ENCODE data around the gene RPL37. TPM values are rescaled to one million over a fixed set of nuclear protein-coding genes. Genes with fewer than 3 reads are reported as not detected.
"Not testable (repeated sequence)": the region's sequence is repeated elsewhere in the genome, so short reads cannot be mapped to it uniquely, and the experiment has no call there.

RPL37 gene
- total and polyA plus RNA-seq, 7 experiments from 2014 or later, result 1,642 to 2,827 (median 2,710) TPM

- CTCF ChIA-PET, result interaction anchor here (0.7 to 1.1 kb wide), 2 partner anchors 11 to 17 kb away, joined by 3 read pairs; no protein-coding TSS in a partner anchor
- H3K4me1 ChIP-seq (ENCODE audit: control insufficient read depth in 2 of 2, insufficient read depth in 2 of 2, low read length in 2 of 2), result peaks cover 7 to 15% of the 10 kb centered on the region in 2 donors
- POLR2A ChIA-PET, result interaction anchor here (1.1 kb wide), 1 partner anchor 12 kb away, joined by 6 read pairs; no protein-coding TSS in a partner anchor
- Mint-ChIP-seq H3K27ac (peak overlapping the region in 2 of 9 donors; percentile 14), H3K4me1 (peaks cover 25 to 88% (median 80%) of the 10 kb centered on the region in 7 donors), H3K36me3 (peaks cover 0 to 40% (median 24%) of the 10 kb centered on the region in 5 donors), H3K4me3 (peak overlapping the region in 2 of 10 donors; percentile 2 to 4), H3K9me3 (peaks cover 0 to 10% (median 4%) of the 10 kb centered on the region in 11 donors), H3K27me3 (no peaks in the 10 kb centered on the region)
- no peaks in the 10 kb centered on the region for H3K36me3 ChIP-seq (ENCODE audit: control insufficient read depth in 2 of 3, insufficient read depth in 3 of 3, low read length in 3 of 3)
- no peak overlapping the region for H3K4me3 ChIP-seq (ENCODE audit: low read length)
- no peaks in the 10 kb centered on the region for H3K9me3 ChIP-seq (ENCODE audit: control insufficient read depth in 2 of 3, low read length in 3 of 3)
- no peak overlapping the region for H3K27ac ChIP-seq (ENCODE audit: low read depth, low read length)
- H3K27me3 ChIP-seq (ENCODE audit: control insufficient read depth in 2 of 2, insufficient read depth in 2 of 2, low read length in 2 of 2), result no peaks in the 10 kb centered on the region
- ATAC-seq, result no peak
- intact Hi-C loops (cut with micrococcal nuclease), result no loop called here
- no peak for DNase-seq
Measured at GRCh38 chr5:40787986-40788385, 47.0 kb downstream of the RPL37 start.

- H3K27me3 Mint-ChIP-seq; intact Hi-C loops (cut with micrococcal nuclease); H3K9me3 Mint-ChIP-seq; ATAC-seq; H3K36me3 ChIP-seq (ENCODE audit: control insufficient read depth in 2 of 3, insufficient read depth in 3 of 3, low read length in 3 of 3); POLR2A ChIA-PET; DNase-seq; H3K27me3 ChIP-seq (ENCODE audit: control insufficient read depth in 2 of 2, insufficient read depth in 2 of 2, low read length in 2 of 2); H3K27ac ChIP-seq (ENCODE audit: low read depth, low read length); H3K9me3 ChIP-seq (ENCODE audit: control insufficient read depth in 2 of 3, low read length in 3 of 3); H3K4me3 ChIP-seq (ENCODE audit: low read length): not testable (repeated sequence)
- peak overlapping the region in 1 of 10 donors; percentile 27 for H3K4me3 Mint-ChIP-seq
- peaks cover 24 to 91% (median 86%) of the 10 kb centered on the region in 7 donors for H3K4me1 Mint-ChIP-seq
- CTCF ChIA-PET, result interaction anchor here (0.7 kb wide), 1 partner anchor 22 kb away, joined by 3 read pairs; no protein-coding TSS in a partner anchor
- H3K36me3 Mint-ChIP-seq, result peaks cover 0 to 40% (median 24%) of the 10 kb centered on the region in 5 donors
- peak overlapping the region in 1 of 9 donors; percentile 58 for H3K27ac Mint-ChIP-seq
- H3K4me1 ChIP-seq (ENCODE audit: control insufficient read depth in 2 of 2, insufficient read depth in 2 of 2, low read length in 2 of 2), result peaks cover 7 to 12% of the 10 kb centered on the region in 2 donors
Measured at GRCh38 chr5:40786664-40787063, 48.4 kb downstream of the RPL37 start.

DNA sequence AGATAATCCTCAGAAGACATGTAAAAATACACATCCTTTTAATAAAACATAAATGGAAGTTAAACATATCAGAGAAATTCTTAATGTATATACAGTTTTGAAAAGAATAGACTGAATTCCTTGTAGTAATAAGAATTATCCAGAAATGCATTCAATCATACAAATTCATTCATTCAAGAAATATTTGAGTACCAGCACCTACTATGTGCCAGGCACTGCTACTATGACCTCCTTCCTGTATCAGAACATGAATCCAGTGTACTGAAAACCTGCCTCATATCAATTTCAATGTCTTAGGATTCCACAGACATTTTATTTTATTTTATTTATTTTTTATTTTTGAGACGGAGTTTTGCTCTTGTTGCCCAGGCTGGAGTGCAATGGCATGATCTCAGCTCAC, 50.1 kb downstream of the RPL37 start:
- H3K27me3 Mint-ChIP-seq, result no peaks in the 10 kb centered on the region
- no peak overlapping the region for H3K4me3 Mint-ChIP-seq
- peaks cover 0 to 10% (median 4%) of the 10 kb centered on the region in 11 donors for H3K9me3 Mint-ChIP-seq
- no peaks in the 10 kb centered on the region for H3K36me3 ChIP-seq (ENCODE audit: control insufficient read depth in 2 of 3, insufficient read depth in 3 of 3, low read length in 3 of 3)
- H3K4me3 ChIP-seq (ENCODE audit: low read length), result no peak overlapping the region
- H3K27ac ChIP-seq (ENCODE audit: low read depth, low read length), result no peak overlapping the region
- ChIA-PET CTCF (interaction anchor here (0.6 kb wide), 1 partner anchor 62 kb away, joined by 3 read pairs; no protein-coding TSS in a partner anchor), POLR2A (no interaction called here)
- ATAC-seq (no peak), DNase-seq (no peak)
- H3K36me3 Mint-ChIP-seq, result peaks cover 0 to 35% (median 21%) of the 10 kb centered on the region in 5 donors
- H3K27me3 ChIP-seq (ENCODE audit: control insufficient read depth in 2 of 2, insufficient read depth in 2 of 2, low read length in 2 of 2), result no peaks in the 10 kb centered on the region
- peaks cover 21 to 91% (median 85%) of the 10 kb centered on the region in 7 donors for H3K4me1 Mint-ChIP-seq
- no peaks in the 10 kb centered on the region for H3K9me3 ChIP-seq (ENCODE audit: control insufficient read depth in 2 of 3, low read length in 3 of 3)
- peaks cover 10% of the 10 kb centered on the region in 2 donors for H3K4me1 ChIP-seq (ENCODE audit: control insufficient read depth in 2 of 2, insufficient read depth in 2 of 2, low read length in 2 of 2)
- H3K27ac Mint-ChIP-seq, result peak overlapping the region in 1 of 9 donors; percentile 66
- intact Hi-C loops (cut with micrococcal nuclease), result no loop called here

GRCh38 chr5:40784027-40784653, 50.9 kb downstream of the RPL37 start:
- ATAC-seq (no peak), DNase-seq (no peak)
- CTCF ChIA-PET, result no interaction called here
- Mint-ChIP-seq H3K4me1 (peaks cover 18 to 91% (median 86%) of the 10 kb centered on the region in 7 donors), H3K36me3 (peaks cover 0 to 30% (median 21%) of the 10 kb centered on the region in 5 donors), H3K4me3 (peak overlapping the region in 2 of 10 donors; percentile 21 to 25), H3K27ac (peak overlapping the region in 4 of 9 donors; percentile 34 to 66 (median 52)), H3K9me3 (peaks cover 0 to 10% (median 4%) of the 10 kb centered on the region in 11 donors), H3K27me3 (no peaks in the 10 kb centered on the region)
- Histone ChIP-seq H3K36me3 (ENCODE audit: control insufficient read depth in 2 of 3, insufficient read depth in 3 of 3, low read length in 3 of 3) (no peaks in the 10 kb centered on the region), H3K27me3 (ENCODE audit: control insufficient read depth in 2 of 2, insufficient read depth in 2 of 2, low read length in 2 of 2) (no peaks in the 10 kb centered on the region), H3K4me1 (ENCODE audit: control insufficient read depth in 2 of 2, insufficient read depth in 2 of 2, low read length in 2 of 2) (peaks cover 10% of the 10 kb centered on the region in 2 donors), H3K27ac (ENCODE audit: low read depth, low read length) (no peak overlapping the region), H3K4me3 (ENCODE audit: low read length) (no peak overlapping the region), H3K9me3 (ENCODE audit: control insufficient read depth in 2 of 3, low read length in 3 of 3) (no peaks in the 10 kb centered on the region)
- intact Hi-C loops (cut with micrococcal nuclease), result no loop called here
- POLR2A ChIA-PET, result no interaction called here

- ChIA-PET CTCF (interaction anchor here (0.9 kb wide), 1 partner anchor 50 kb away, joined by 3 read pairs; no protein-coding TSS in a partner anchor), POLR2A (no interaction called here)
- H3K27me3 Mint-ChIP-seq, result no peaks in the 10 kb centered on the region
- H3K27ac ChIP-seq (ENCODE audit: low read depth, low read length), result no peak overlapping the region
- H3K36me3 ChIP-seq (ENCODE audit: control insufficient read depth in 2 of 3, insufficient read depth in 3 of 3, low read length in 3 of 3), result no peaks in the 10 kb centered on the region
- peaks cover 10% of the 10 kb centered on the region in 2 donors for H3K4me1 ChIP-seq (ENCODE audit: control insufficient read depth in 2 of 2, insufficient read depth in 2 of 2, low read length in 2 of 2)
- H3K36me3 Mint-ChIP-seq, result peaks cover 0 to 13% (median 10%) of the 10 kb centered on the region in 5 donors
- H3K9me3 ChIP-seq (ENCODE audit: control insufficient read depth in 2 of 3, low read length in 3 of 3), result no peaks in the 10 kb centered on the region
- no peak overlapping the region for H3K4me3 Mint-ChIP-seq
- peaks cover 0 to 2% (median 0%) of the 10 kb centered on the region in 11 donors for H3K9me3 Mint-ChIP-seq
- ATAC-seq, result no peak
- no peak overlapping the region for H3K27ac Mint-ChIP-seq
- intact Hi-C loops (cut with micrococcal nuclease), result loop anchor here in 1 of 2 donors (2.0 kb wide), 1 partner anchor 15 kb away; no protein-coding TSS in a partner anchor
- H3K4me3 ChIP-seq (ENCODE audit: low read length), result no peak overlapping the region
- DNase-seq, result no peak
- H3K27me3 ChIP-seq (ENCODE audit: control insufficient read depth in 2 of 2, insufficient read depth in 2 of 2, low read length in 2 of 2), result no peaks in the 10 kb centered on the region
- H3K4me1 Mint-ChIP-seq, result peaks cover 18 to 76% (median 72%) of the 10 kb centered on the region in 7 donors
Measured at GRCh38 chr5:40781843-40782409, 53.1 kb downstream of the RPL37 start.

DNA sequence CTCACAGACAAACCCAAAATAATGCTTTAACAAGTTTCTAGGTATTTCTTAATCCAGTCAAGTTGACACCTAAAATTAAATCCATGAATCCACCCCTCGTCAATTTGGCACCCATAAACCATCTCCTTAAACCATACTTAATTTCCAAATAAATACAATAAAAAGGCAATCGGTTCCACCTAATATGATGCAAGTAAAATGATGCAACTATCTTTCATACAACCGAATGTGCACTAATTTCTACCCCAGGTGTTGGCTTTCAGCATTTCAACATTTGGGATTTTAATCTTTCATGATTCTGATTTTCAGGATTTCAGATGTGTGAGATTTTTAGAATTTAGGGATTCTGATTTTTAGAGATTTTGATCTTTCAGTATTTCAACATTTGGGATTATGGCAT, 54.2 kb downstream of the RPL37 start:
- DNase-seq (no peak), ATAC-seq (no peak)
- no peaks in the 10 kb centered on the region for H3K27me3 Mint-ChIP-seq
- Histone ChIP-seq H3K27me3 (ENCODE audit: control insufficient read depth in 2 of 2, insufficient read depth in 2 of 2, low read length in 2 of 2) (no peaks in the 10 kb centered on the region), H3K4me3 (ENCODE audit: low read length) (no peak overlapping the region), H3K36me3 (ENCODE audit: control insufficient read depth in 2 of 3, insufficient read depth in 3 of 3, low read length in 3 of 3) (peaks cover 0 to 10% (median 0%) of the 10 kb centered on the region in 3 experiments), H3K4me1 (ENCODE audit: control insufficient read depth in 2 of 2, insufficient read depth in 2 of 2, low read length in 2 of 2) (peaks cover 10% of the 10 kb centered on the region in 2 donors), H3K27ac (ENCODE audit: low read depth, low read length) (no peak overlapping the region), H3K9me3 (ENCODE audit: control insufficient read depth in 2 of 3, low read length in 3 of 3) (no peaks in the 10 kb centered on the region)
- peak overlapping the region in 3 of 9 donors; percentile 7 to 70 (median 12) for H3K27ac Mint-ChIP-seq
- peaks cover 0 to 2% (median 0%) of the 10 kb centered on the region in 11 donors for H3K9me3 Mint-ChIP-seq
- H3K4me3 Mint-ChIP-seq, result no peak overlapping the region
- H3K36me3 Mint-ChIP-seq, result peaks cover 9 to 14% (median 13%) of the 10 kb centered on the region in 5 donors
- peaks cover 26 to 70% (median 61%) of the 10 kb centered on the region in 7 donors for H3K4me1 Mint-ChIP-seq
- ChIA-PET CTCF (interaction anchor here (0.7 to 0.9 kb wide), 2 partner anchors 51 to 130 kb away, joined by 3 read pairs; no protein-coding TSS in a partner anchor), POLR2A (no interaction called here)
- intact Hi-C loops (cut with micrococcal nuclease), result loop anchor here in 1 of 2 donors (2.0 kb wide), 1 partner anchor 16 kb away; no protein-coding TSS in a partner anchor

All from naive thymus-derived CD4-positive, alpha-beta T cell (primary cell).